Middle frontal gyrus (tissue), 1 donor: ENCODE data around the gene MBP.

Experiments used
- DNase-seq: peaks from one replicate; pipeline ENCODE4 v3.0.0-alpha.2; 2015; ENCODE audit warnings: low spot score; ENCODE audit errors: extremely low spot score

Gene MBP

GRCh38 chr18:77151033-77151771 is 18.6 kb upstream of the MBP start:
- no peak for DNase-seq

GRCh38 chr18:77150588-77150987 is 18.0 kb upstream of the MBP start:
- no peak for DNase-seq

GRCh38 chr18:77148289-77148688 is 15.7 kb upstream of the MBP start:
- DNase-seq, result no peak

- no peak for DNase-seq
Measured at GRCh38 chr18:77147418-77147852, 14.9 kb upstream of the MBP start.

- no peak for DNase-seq
Measured at GRCh38 chr18:77146249-77147080, 13.9 kb upstream of the MBP start.

GRCh38 chr18:77145364-77145901 is 12.8 kb upstream of the MBP start:
- no peak for DNase-seq

- DNase-seq, result no peak
Measured at GRCh38 chr18:77144451-77145118, 12.0 kb upstream of the MBP start.

- DNase-seq, result no peak
Measured at GRCh38 chr18:77144046-77144445, 11.5 kb upstream of the MBP start.

- DNase-seq, result no peak
Measured at GRCh38 chr18:77143196-77143595, 10.6 kb upstream of the MBP start.

- no peak for DNase-seq
Measured at GRCh38 chr18:77141401-77142118, 9.0 kb upstream of the MBP start.

GRCh38 chr18:77140439-77141109 is 8.0 kb upstream of the MBP start:
- DNase-seq, result no peak

- DNase-seq, result no peak
Measured at GRCh38 chr18:77140030-77140429, 7.4 kb upstream of the MBP start.

- no peak for DNase-seq
Measured at GRCh38 chr18:77139619-77140018, 7.0 kb upstream of the MBP start.

GRCh38 chr18:77138270-77138669 is 5.7 kb upstream of the MBP start:
- DNase-seq, result no peak

GRCh38 chr18:77137851-77138250 is 5.3 kb upstream of the MBP start:
- no peak for DNase-seq

GRCh38 chr18:77136871-77137665 is 4.5 kb upstream of the MBP start:
- DNase-seq, result no peak

GRCh38 chr18:77136076-77136718 is 3.6 kb upstream of the MBP start:
- no peak for DNase-seq

GRCh38 chr18:77135339-77136075 is 2.9 kb upstream of the MBP start:
- DNase-seq, result no peak

GRCh38 chr18:77134611-77135010 is 2.0 kb upstream of the MBP start:
- no peak for DNase-seq
